SK-N-SH treated with all-trans-retinoic acid at 6 μM for 48 hours (cell line): ENCODE measurements around the gene TBCEL.

ENCODE experiments used
- ATAC-seq: fragments of 200-7000 bp; cut with Tn5 transposase; 3 replicates; pipeline ENCODE4 v1.9.1; 2020; ENCODE audit warnings: mild to moderate bottlenecking, moderate library complexity
- ARNTL ChIP-seq: fragments of 450-650 bp; formaldehyde crosslinking; IDR thresholded peaks from 2 replicates; pipeline ENCODE4 v1.5.0; 2020; ENCODE audit warnings: low read depth, mild to moderate bottlenecking, moderate library complexity, borderline replicate concordance
- CSDC2 ChIP-seq: fragments of 250-450 bp; sonication (Bioruptor Pico); IDR thresholded peaks from 2 replicates; pipeline ENCODE4 v1.5.0; 2020; ENCODE audit warnings: mild to moderate bottlenecking, moderate library complexity
- GLIS3 ChIP-seq: fragments of 250-450 bp; sonication (Bioruptor Pico); IDR thresholded peaks from 2 replicates; pipeline ENCODE4 v1.5.0; 2020; ENCODE audit warnings: mild to moderate bottlenecking, moderate library complexity
- ISL1 ChIP-seq: fragments of 250-450 bp; sonication (Bioruptor Pico); IDR thresholded peaks from 2 replicates; pipeline ENCODE4 v2.1.2; 2022; ENCODE audit warnings: mild to moderate bottlenecking, moderate library complexity
- OSR1 ChIP-seq: fragments of 250-450 bp; sonication (Bioruptor Pico); IDR thresholded peaks from 2 replicates; pipeline ENCODE4 v1.8.0; 2022; ENCODE audit warnings: moderate library complexity, mild to moderate bottlenecking, inconsistent platforms
- PPARA ChIP-seq: fragments of 250-450 bp; sonication (Bioruptor Pico); IDR thresholded peaks from 2 replicates; pipeline ENCODE4 v1.5.0; 2020; ENCODE audit warnings: mild to moderate bottlenecking, borderline replicate concordance
- RARB ChIP-seq: fragments of 250-450 bp; sonication (Bioruptor Pico); IDR thresholded peaks from 2 replicates; pipeline ENCODE4 v1.8.0; 2021; ENCODE audit warnings: mild to moderate bottlenecking, moderate library complexity
- SNAI2 ChIP-seq: fragments of 250-450 bp; sonication (Bioruptor Pico); IDR thresholded peaks from 2 replicates; pipeline ENCODE4 v1.5.0; 2020; ENCODE audit warnings: mild to moderate bottlenecking, moderate library complexity
- TOX ChIP-seq: fragments of 250-450 bp; sonication (Bioruptor Pico); IDR thresholded peaks from 2 replicates; pipeline ENCODE4 v1.8.0; 2021; ENCODE audit warnings: mild to moderate bottlenecking, moderate library complexity, borderline replicate concordance
- ZC3H10 ChIP-seq: fragments of 250-450 bp; sonication (Bioruptor Pico); IDR thresholded peaks from 2 replicates; pipeline ENCODE4 v1.5.1; 2021; ENCODE audit warnings: mild to moderate bottlenecking, moderate library complexity
- ZFP3 ChIP-seq: fragments of 250-450 bp; sonication (Bioruptor Pico); IDR thresholded peaks from 2 replicates; pipeline ENCODE4 v1.5.0; 2020; ENCODE audit warnings: mild to moderate bottlenecking, moderate library complexity
- ZFP30 ChIP-seq: fragments of 450-650 bp; formaldehyde crosslinking; IDR thresholded peaks from 2 replicates; pipeline ENCODE4 v1.5.0; 2022; ENCODE audit warnings: mild to moderate bottlenecking, moderate library complexity
- ZNF565 ChIP-seq: fragments of 450-650 bp; formaldehyde crosslinking; conservative IDR thresholded peaks from 2 replicates; pipeline ENCODE4 v1.5.0; 2020; ENCODE audit warnings: low read depth, mild to moderate bottlenecking, moderate library complexity
- ZNF70 ChIP-seq: fragments of 450-650 bp; formaldehyde crosslinking; IDR thresholded peaks from 2 replicates; pipeline ENCODE4 v1.5.0; 2020; ENCODE audit warnings: mild to moderate bottlenecking, moderate library complexity
- ZNF8 ChIP-seq: fragments of 450-650 bp; formaldehyde crosslinking; IDR thresholded peaks from 2 replicates; pipeline ENCODE4 v1.5.0; 2020; ENCODE audit warnings: mild to moderate bottlenecking, moderate library complexity
- TF ChIP-seq, protein P1 (sequence below): fragments of 250-450 bp; sonication (Bioruptor Pico); IDR thresholded peaks from 2 replicates; pipeline ENCODE4 v1.8.0; 2020; ENCODE audit warnings: mild to moderate bottlenecking, moderate library complexity, borderline replicate concordance
- TF ChIP-seq, protein P2 (sequence below): fragments of 250-450 bp; sonication (Bioruptor Pico); IDR thresholded peaks from 2 replicates; pipeline ENCODE4 v1.5.1; 2021; ENCODE audit warnings: mild to moderate bottlenecking, moderate library complexity
- TF ChIP-seq, protein P3 (sequence below): fragments of 250-450 bp; sonication (Bioruptor Pico); IDR thresholded peaks from 2 replicates; pipeline ENCODE4 v1.5.1; 2020; ENCODE audit warnings: low read depth, mild to moderate bottlenecking, moderate library complexity
- TF ChIP-seq, protein P4 (sequence below): fragments of 250-450 bp; sonication (Bioruptor Pico); IDR thresholded peaks from 2 replicates; pipeline ENCODE4 v1.5.0; 2020; ENCODE audit warnings: mild to moderate bottlenecking, moderate library complexity

The TBCEL gene

DNA sequence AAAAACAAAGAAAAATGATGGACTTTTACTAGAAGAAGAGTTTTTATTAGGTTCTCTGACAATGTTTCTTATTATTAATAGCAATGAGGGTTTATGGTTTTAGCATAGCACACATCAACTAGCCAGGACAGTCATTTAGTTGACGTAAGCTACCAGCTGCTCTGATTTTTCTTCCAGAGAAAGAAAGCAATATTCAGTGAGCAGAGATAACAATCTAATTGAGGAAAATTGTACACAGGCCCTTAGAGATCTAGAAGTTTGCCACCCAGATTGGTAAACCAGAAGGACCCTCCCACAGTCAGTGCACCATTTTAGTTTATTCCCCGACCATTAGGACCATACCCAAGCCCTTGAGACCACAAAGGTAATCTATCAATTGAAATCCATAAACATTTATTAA, 28.7 kb upstream of the TBCEL start:
- no peak for TF ChIP-seq OSR1 (CRISPR knock-in tag)
- TF ChIP-seq, all 23 proteins: peak for 0
- ATAC-seq: no peak

DNA sequence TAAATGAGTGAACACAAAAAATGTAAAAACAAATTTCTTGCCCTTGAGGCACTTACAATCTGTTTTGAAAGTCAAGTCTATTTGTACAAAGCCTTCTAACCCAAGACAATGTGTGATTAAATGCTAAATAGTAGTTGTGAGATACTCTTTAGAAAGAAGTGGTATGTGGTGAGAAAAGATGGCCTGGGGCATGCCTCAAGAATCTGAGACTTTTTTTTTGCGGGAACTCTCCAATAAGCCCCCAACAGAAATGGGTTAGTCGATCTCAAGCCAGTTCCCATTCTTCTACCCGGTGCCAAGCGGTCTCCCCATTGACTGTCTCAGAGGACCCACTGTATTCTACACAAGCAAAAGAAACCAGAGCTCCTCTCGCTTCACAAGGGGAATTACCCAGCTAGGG, 26.9 kb upstream of the TBCEL start:
- TF ChIP-seq TOX (CRISPR knock-in tag): no peak
- TF ChIP-seq ZNF8: no peak
- TF ChIP-seq ZC3H10 (CRISPR knock-in tag): no peak
- TF ChIP-seq, protein P1, sequence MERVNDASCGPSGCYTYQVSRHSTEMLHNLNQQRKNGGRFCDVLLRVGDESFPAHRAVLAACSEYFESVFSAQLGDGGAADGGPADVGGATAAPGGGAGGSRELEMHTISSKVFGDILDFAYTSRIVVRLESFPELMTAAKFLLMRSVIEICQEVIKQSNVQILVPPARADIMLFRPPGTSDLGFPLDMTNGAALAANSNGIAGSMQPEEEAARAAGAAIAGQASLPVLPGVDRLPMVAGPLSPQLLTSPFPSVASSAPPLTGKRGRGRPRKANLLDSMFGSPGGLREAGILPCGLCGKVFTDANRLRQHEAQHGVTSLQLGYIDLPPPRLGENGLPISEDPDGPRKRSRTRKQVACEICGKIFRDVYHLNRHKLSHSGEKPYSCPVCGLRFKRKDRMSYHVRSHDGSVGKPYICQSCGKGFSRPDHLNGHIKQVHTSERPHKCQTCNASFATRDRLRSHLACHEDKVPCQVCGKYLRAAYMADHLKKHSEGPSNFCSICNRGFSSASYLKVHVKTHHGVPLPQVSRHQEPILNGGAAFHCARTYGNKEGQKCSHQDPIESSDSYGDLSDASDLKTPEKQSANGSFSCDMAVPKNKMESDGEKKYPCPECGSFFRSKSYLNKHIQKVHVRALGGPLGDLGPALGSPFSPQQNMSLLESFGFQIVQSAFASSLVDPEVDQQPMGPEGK (CRISPR knock-in tag): no peak
- TF ChIP-seq ISL1: no peak
- ATAC-seq: no peak

DNA sequence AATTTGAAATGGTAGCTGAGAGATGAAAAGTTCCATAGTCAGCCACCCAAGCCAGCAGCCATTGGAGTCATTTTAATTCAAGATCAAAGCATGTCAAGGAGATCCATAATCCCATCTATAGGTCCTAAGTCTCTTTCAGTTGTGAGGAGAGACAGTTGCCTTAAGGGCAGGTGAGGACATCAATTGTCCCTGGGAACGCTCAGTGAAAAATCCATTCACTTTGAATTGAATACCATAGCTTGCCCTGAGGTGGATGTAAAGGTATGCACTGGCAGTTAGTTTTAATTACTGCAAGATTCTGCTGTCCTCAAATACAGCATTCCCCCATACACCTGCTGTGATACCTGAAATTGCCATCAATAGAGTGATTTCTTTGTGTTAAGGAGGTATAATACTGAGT, 25.3 kb upstream of the TBCEL start:
- ATAC-seq: no peak
- no peak for TF ChIP-seq ZNF8
- TF ChIP-seq ZFP3 (CRISPR knock-in tag): no peak
- TF ChIP-seq PPARA (CRISPR knock-in tag): no peak
- no peak for TF ChIP-seq ZNF70 (CRISPR knock-in tag)
- TF ChIP-seq ZFP30: no peak
- no peak for TF ChIP-seq SNAI2
- TF ChIP-seq, protein P2, sequence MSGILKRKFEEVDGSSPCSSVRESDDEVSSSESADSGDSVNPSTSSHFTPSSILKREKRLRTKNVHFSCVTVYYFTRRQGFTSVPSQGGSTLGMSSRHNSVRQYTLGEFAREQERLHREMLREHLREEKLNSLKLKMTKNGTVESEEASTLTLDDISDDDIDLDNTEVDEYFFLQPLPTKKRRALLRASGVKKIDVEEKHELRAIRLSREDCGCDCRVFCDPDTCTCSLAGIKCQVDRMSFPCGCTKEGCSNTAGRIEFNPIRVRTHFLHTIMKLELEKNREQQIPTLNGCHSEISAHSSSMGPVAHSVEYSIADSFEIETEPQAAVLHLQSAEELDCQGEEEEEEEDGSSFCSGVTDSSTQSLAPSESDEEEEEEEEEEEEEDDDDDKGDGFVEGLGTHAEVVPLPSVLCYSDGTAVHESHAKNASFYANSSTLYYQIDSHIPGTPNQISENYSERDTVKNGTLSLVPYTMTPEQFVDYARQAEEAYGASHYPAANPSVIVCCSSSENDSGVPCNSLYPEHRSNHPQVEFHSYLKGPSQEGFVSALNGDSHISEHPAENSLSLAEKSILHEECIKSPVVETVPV (CRISPR knock-in tag): no peak
- TF ChIP-seq ZNF565 (CRISPR knock-in tag): no peak
- no peak for TF ChIP-seq ARNTL
- no peak for TF ChIP-seq OSR1 (CRISPR knock-in tag)
- TF ChIP-seq GLIS3 (CRISPR knock-in tag): no peak
- TF ChIP-seq, protein P3, sequence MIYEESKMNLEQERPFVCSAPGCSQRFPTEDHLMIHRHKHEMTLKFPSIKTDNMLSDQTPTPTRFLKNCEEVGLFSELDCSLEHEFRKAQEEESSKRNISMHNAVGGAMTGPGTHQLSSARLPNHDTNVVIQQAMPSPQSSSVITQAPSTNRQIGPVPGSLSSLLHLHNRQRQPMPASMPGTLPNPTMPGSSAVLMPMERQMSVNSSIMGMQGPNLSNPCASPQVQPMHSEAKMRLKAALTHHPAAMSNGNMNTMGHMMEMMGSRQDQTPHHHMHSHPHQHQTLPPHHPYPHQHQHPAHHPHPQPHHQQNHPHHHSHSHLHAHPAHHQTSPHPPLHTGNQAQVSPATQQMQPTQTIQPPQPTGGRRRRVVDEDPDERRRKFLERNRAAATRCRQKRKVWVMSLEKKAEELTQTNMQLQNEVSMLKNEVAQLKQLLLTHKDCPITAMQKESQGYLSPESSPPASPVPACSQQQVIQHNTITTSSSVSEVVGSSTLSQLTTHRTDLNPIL: no peak

DNA sequence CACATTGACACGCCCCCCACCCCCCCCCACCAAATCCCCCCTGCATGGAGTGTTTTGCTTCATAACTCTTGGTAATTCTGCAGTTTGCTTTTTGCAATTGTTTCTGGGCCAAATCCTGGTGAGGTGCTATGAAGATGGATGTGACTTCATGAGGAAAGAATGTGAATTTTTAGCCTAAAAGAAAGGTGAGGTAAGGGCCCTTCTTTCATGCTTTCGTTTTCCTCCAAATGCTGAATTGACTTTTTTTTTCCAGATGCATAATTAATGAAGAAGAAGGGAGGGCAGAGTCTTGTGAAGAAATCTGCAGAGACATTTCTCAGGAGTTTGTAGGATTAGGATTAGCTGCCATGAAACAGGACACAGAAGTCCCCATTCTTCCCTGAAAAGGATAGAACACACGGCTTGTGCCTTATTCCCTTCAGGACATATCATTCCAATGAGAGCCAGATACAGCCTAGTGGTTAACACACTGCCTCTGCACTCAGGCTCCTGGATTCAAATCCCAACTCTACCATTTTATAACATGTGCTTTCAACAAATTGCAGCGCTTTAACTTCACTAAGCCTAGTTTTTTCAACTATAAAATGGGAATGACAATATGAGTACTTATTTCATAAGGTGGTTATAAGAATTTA, 19.6 kb upstream of the TBCEL start:
- TF ChIP-seq ARNTL (no peak), OSR1 (CRISPR knock-in tag) (no peak)
- ATAC-seq: no peak

DNA sequence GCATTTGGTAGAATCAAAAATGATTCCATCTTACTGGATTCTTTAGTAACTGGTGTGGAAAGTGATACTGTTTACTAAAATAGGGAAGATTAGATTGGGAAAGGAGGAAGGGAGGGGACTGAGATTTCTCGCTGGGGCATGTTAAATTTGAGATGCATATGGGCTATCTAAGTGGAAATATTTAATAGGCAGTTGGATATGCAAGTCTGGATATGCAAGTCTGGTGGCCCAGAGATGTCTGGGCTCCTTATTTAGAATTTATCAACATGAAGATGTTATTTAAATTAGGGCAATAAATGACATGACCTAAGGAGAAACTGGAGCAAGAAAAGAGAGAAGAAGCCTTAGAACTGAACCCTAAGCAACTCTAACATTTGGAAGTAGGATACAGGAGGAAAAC, 17.0 kb upstream of the TBCEL start:
- no peak for ATAC-seq
- TF ChIP-seq, protein P4, sequence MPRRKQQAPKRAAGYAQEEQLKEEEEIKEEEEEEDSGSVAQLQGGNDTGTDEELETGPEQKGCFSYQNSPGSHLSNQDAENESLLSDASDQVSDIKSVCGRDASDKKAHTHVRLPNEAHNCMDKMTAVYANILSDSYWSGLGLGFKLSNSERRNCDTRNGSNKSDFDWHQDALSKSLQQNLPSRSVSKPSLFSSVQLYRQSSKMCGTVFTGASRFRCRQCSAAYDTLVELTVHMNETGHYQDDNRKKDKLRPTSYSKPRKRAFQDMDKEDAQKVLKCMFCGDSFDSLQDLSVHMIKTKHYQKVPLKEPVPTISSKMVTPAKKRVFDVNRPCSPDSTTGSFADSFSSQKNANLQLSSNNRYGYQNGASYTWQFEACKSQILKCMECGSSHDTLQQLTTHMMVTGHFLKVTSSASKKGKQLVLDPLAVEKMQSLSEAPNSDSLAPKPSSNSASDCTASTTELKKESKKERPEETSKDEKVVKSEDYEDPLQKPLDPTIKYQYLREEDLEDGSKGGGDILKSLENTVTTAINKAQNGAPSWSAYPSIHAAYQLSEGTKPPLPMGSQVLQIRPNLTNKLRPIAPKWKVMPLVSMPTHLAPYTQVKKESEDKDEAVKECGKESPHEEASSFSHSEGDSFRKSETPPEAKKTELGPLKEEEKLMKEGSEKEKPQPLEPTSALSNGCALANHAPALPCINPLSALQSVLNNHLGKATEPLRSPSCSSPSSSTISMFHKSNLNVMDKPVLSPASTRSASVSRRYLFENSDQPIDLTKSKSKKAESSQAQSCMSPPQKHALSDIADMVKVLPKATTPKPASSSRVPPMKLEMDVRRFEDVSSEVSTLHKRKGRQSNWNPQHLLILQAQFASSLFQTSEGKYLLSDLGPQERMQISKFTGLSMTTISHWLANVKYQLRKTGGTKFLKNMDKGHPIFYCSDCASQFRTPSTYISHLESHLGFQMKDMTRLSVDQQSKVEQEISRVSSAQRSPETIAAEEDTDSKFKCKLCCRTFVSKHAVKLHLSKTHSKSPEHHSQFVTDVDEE: no peak
- TF ChIP-seq RARB (CRISPR knock-in tag): no peak
- TF ChIP-seq CSDC2 (CRISPR knock-in tag): no peak

DNA sequence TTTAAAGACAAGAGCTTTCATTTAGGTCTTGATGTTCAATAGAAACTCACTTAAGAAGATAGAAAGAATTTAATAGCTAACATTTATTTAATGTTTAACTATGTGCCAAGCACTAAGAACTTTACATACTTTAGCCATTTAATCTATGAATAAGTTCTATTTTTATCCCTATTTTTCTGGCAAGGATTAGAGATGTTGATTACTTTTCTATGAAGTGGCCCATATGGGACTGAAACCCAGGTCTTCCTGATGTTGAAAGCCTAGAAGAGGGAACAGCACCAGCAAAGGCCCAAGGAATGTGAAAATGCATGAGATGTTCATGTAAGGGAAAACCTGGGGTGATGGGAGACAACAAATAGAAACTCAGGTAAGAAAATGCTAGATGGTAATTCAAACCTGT, 15.4 kb upstream of the TBCEL start:
- TF ChIP-seq TOX (CRISPR knock-in tag): no peak
- TF ChIP-seq, protein P1 (CRISPR knock-in tag): no peak

More for the DNA sequence above, 15.4 kb upstream of the TBCEL start:
- no peak for ATAC-seq
